Dedifferentiated amniotic fluid mesenchymal stem cell (primary cell): ENCODE data around the gene TCF3.

Experiments used
- DNase-seq: peaks from one replicate; pipeline ENCODE4 v3.0.0-alpha.2; 2016; ENCODE audit errors: extremely low spot score

Gene TCF3

GRCh38 chr19:1609680-1610474, 42.5 kb downstream of the TCF3 start:
- no peak for DNase-seq

- no peak for DNase-seq
Observed at GRCh38 chr19:1609103-1609396, 43.4 kb downstream of the TCF3 start.

GRCh38 chr19:1608359-1609102, 43.9 kb downstream of the TCF3 start:
- no peak for DNase-seq

GRCh38 chr19:1606138-1606651, 46.2 kb downstream of the TCF3 start:
- DNase-seq: no peak

- DNase-seq: peak; percentile 95
Observed at GRCh38 chr19:1605236-1606137, 46.9 kb downstream of the TCF3 start, which contains the start of gene UQCR11. Gene UQCR11 (minus strand): TSS chr19:1605462. CDS start chr19:1605409, 53 bp downstream.

- no peak for DNase-seq
Observed at GRCh38 chr19:1602091-1602707, 50.2 kb downstream of the TCF3 start.

GRCh38 chr19:1601613-1602064, 50.8 kb downstream of the TCF3 start:
- no peak for DNase-seq

GRCh38 chr19:1599460-1599846, 53.0 kb downstream of the TCF3 start:
- DNase-seq: no peak

- no peak for DNase-seq
Observed at GRCh38 chr19:1598777-1599459, 53.5 kb downstream of the TCF3 start.

GRCh38 chr19:1593501-1593772, 59.0 kb downstream of the TCF3 start:
- DNase-seq: no peak

GRCh38 chr19:1592755-1593500, 59.5 kb downstream of the TCF3 start, which contains the start of gene MBD3:
Gene MBD3 (minus strand): TSS chr19:1592865. CDS start chr19:1592631, 234 bp downstream.
- peak; percentile 89 for DNase-seq

GRCh38 chr19:1592024-1592754, 60.2 kb downstream of the TCF3 start:
- peak; percentile 83 for DNase-seq

- DNase-seq: no peak
Observed at GRCh38 chr19:1591421-1592023, 60.9 kb downstream of the TCF3 start.

- no peak for DNase-seq
Observed at GRCh38 chr19:1590641-1591397, 61.6 kb downstream of the TCF3 start.

GRCh38 chr19:1587872-1588271, 64.5 kb downstream of the TCF3 start:
- DNase-seq: no peak

- no peak for DNase-seq
Observed at GRCh38 chr19:1585243-1585580, 67.2 kb downstream of the TCF3 start.

GRCh38 chr19:1584500-1585242, 67.7 kb downstream of the TCF3 start:
- no peak for DNase-seq

- no peak for DNase-seq
Observed at GRCh38 chr19:1582201-1582600, 70.2 kb downstream of the TCF3 start.
